IMR-90 (cell line): ENCODE measurements around the gene BSND. TPM values are rescaled to one million over a fixed set of nuclear protein-coding genes. Genes with fewer than 3 reads are reported as not detected.

Experiments used
- ATAC-seq: fragments of 200-7000 bp; cut with Tn5 transposase; 2 replicates; pipeline ENCODE4 v1.9.1; 2020; ENCODE audit warnings: low read depth, mild to moderate bottlenecking, moderate library complexity
- BruUV-seq: library from RNA; stranded (reverse); fragments of 400-500 nt; replicated peaks from 2 replicates; lab custom pipeline; 2021; lab: Mats Ljungman, UMichigan
- CTCF ChIA-PET: fragments of 300-600 bp; formaldehyde crosslinking; extraction: SDS; loops from one replicate; lab custom pipeline; 2021; ENCODE audit warnings: antibody characterized with exemption; lab: Yijun Ruan, JAX
- POLR2A ChIA-PET: fragments of 300-600 bp; sonication (Branson Sonifier 250); formaldehyde crosslinking; loops from one replicate; lab custom pipeline; 2022; ENCODE audit warnings: antibody characterized with exemption; ENCODE audit not compliant: unreplicated experiment; lab: Charles Lee
- DNase-seq: peaks from one replicate; pipeline ENCODE4 v3.0.0; 2013
- H2AFZ ChIP-seq: replicated peaks from 2 replicates; pipeline ENCODE3; 2013; ENCODE audit warnings: low read length, mild to moderate bottlenecking; ENCODE audit not compliant: poor library complexity
- H2AK5ac ChIP-seq: 2 replicates; pipeline ENCODE4 v1.6.1; 2013; ENCODE audit warnings: low read depth, low read length, inconsistent platforms
- H2AK9ac ChIP-seq: replicated peaks from 2 replicates; pipeline ENCODE3; 2013; ENCODE audit warnings: mild to moderate bottlenecking, low read depth, low read length, moderate library complexity; ENCODE audit not compliant: poor library complexity
- H2BK120ac ChIP-seq: 2 replicates; pipeline ENCODE4 v1.6.1; 2013; ENCODE audit warnings: low read depth, low read length, inconsistent platforms
- H2BK15ac ChIP-seq: 3 replicates; pipeline ENCODE4 v1.6.1; 2013; ENCODE audit warnings: low read depth, low read length, inconsistent platforms
- H2BK20ac ChIP-seq: 2 replicates; pipeline ENCODE4 v1.6.1; 2013; ENCODE audit warnings: low read depth, mild to moderate bottlenecking, inconsistent platforms, low read length, moderate library complexity
- H2BK5ac ChIP-seq: 2 replicates; pipeline ENCODE4 v1.6.1; 2013; ENCODE audit warnings: mild to moderate bottlenecking, low read depth, low read length, inconsistent platforms; ENCODE audit not compliant: poor library complexity, severe bottlenecking
- H3K14ac ChIP-seq: replicated peaks from 2 replicates; pipeline ENCODE4 v1.6.1; 2013; ENCODE audit warnings: low read depth, low read length, inconsistent platforms
- H3K18ac ChIP-seq: 2 replicates; pipeline ENCODE4 v1.6.1; 2013; ENCODE audit warnings: low read depth, low read length, control low read depth
- H3K23ac ChIP-seq: 2 replicates; pipeline ENCODE4 v1.6.1; 2013; ENCODE audit warnings: low read depth, low read length, inconsistent platforms
- H3K27ac ChIP-seq: 2 replicates; pipeline ENCODE4 v1.5.1; 2013; ENCODE audit warnings: mild to moderate bottlenecking, control low read depth, low read length; ENCODE audit not compliant: insufficient read depth
- H3K27me3 ChIP-seq: 2 replicates; pipeline ENCODE4 v1.6.1; 2013; ENCODE audit warnings: low read length; ENCODE audit not compliant: control insufficient read depth, insufficient read depth
- H3K36me3 ChIP-seq: 2 replicates; pipeline ENCODE4 v1.6.1; 2013; ENCODE audit warnings: low read length, mixed read lengths; ENCODE audit not compliant: control insufficient read depth, insufficient read depth
- H3K4ac ChIP-seq: 2 replicates; pipeline ENCODE4 v1.6.1; 2013; ENCODE audit warnings: low read depth, low read length, inconsistent platforms
- H3K4me1 ChIP-seq: 2 replicates; pipeline ENCODE4 v1.6.1; 2013; ENCODE audit warnings: low read length, mixed read lengths; ENCODE audit not compliant: control insufficient read depth, insufficient read depth
- H3K4me2 ChIP-seq: 2 replicates; pipeline ENCODE4 v1.6.1; 2013; ENCODE audit warnings: low read depth, mild to moderate bottlenecking, control low read depth, low read length, moderate library complexity
- H3K4me3 ChIP-seq: 2 replicates; pipeline ENCODE4 v1.5.1; 2013; ENCODE audit warnings: low read depth, mild to moderate bottlenecking, control low read depth, low read length, moderate library complexity; ENCODE audit not compliant: insufficient read depth
- H3K56ac ChIP-seq: 2 replicates; pipeline ENCODE4 v1.6.1; 2013; ENCODE audit warnings: low read length, inconsistent platforms; ENCODE audit not compliant: insufficient read depth; ENCODE audit errors: extremely low read depth
- H3K79me1 ChIP-seq, 2 experiments: 2 replicates each; pipeline ENCODE4 v1.6.1; 2013; ENCODE audit warnings: low read length in 2 of 2, inconsistent platforms in 1 of 2, low read depth in 1 of 2
- H3K9ac ChIP-seq: 2 replicates; pipeline ENCODE4 v1.6.1; 2013; ENCODE audit warnings: low read depth, low read length, control low read depth
- H3K9me1 ChIP-seq: 2 replicates; pipeline ENCODE4 v1.6.1; 2013; ENCODE audit warnings: low read length, inconsistent platforms; ENCODE audit not compliant: insufficient read depth
- H3K9me3 ChIP-seq: 2 replicates; pipeline ENCODE4 v1.6.1; 2013; ENCODE audit warnings: low read length; ENCODE audit not compliant: control insufficient read depth, insufficient read depth
- H4K20me1 ChIP-seq: 2 replicates; pipeline ENCODE4 v1.6.1; 2013; ENCODE audit warnings: low read length, inconsistent platforms; ENCODE audit not compliant: insufficient read depth
- H4K5ac ChIP-seq: 2 replicates; pipeline ENCODE4 v1.6.1; 2013; ENCODE audit warnings: mild to moderate bottlenecking, low read depth, low read length, control low read depth
- H4K8ac ChIP-seq, 2 experiments: 2 replicates each; pipeline ENCODE4 v1.6.1; 2013; ENCODE audit warnings: low read depth in 2 of 2, low read length in 2 of 2, control low read depth in 1 of 2, inconsistent platforms in 1 of 2
- H4K91ac ChIP-seq: 2 replicates; pipeline ENCODE4 v1.6.1; 2013; ENCODE audit warnings: low read depth, low read length, inconsistent platforms; ENCODE audit not compliant: insufficient read depth
- MXI1 ChIP-seq: IDR thresholded peaks from 2 replicates; pipeline ENCODE4 v1.6.1; 2012; ENCODE audit warnings: low read depth, mild to moderate bottlenecking, low read length, moderate library complexity, borderline replicate concordance
- WGBS, 2 experiments: methylation state at CpG; one replicate each; pipeline versions ENCODE4 v1.1.5 to v1.1.7; 2013; ENCODE audit warnings: missing lambda C conversion rate in 2 of 2; ENCODE audit not compliant: insufficient read length in 1 of 2; ENCODE audit errors: extremely low coverage in 2 of 2; 5-methylcytosine and 5-hydroxymethylcytosine counted together
- dilution Hi-C: fragments of 300-500 bp; cut with HindIII; formaldehyde crosslinking; loops from one replicate; pipeline ENCODE4 v1.14.3; 2018; ENCODE audit warnings: low sequenced_read_pairs; ENCODE audit not compliant: unreplicated experiment
- in situ Hi-C: fragments of 300-500 bp; cut with MboI; formaldehyde crosslinking; loops from 3 replicates; pipeline ENCODE4 v1.14.3; 2019; ENCODE audit warnings: low sequenced_read_pairs, inconsistent platforms, mixed read lengths
- intact Hi-C: fragments of 100-400 bp; cut with micrococcal nuclease; formaldehyde crosslinking; loops from 2 replicates; pipeline ENCODE4 v1.10.0; 2022
- polyA plus RNA-seq, 3 experiments: library from polyadenylated mRNA; depleted of rRNA; stranded (reverse); fragments of >200 nt; gene quantifications; 2 replicates each; pipeline ENCODE4 v1.2.3, GENCODE V29; 2012; ENCODE audit warnings: low replicate concordance in 1 of 3
- total RNA-seq: library from RNA; depleted of rRNA; stranded (reverse); fragments of >200 nt; gene quantifications from 2 replicates; pipeline ENCODE4 v1.2.3, GENCODE V29; 2012

The BSND gene
- total and polyA plus RNA-seq, 2 of the 4 experiments (the other 2 are of a cell fraction) = not detected

DNA sequence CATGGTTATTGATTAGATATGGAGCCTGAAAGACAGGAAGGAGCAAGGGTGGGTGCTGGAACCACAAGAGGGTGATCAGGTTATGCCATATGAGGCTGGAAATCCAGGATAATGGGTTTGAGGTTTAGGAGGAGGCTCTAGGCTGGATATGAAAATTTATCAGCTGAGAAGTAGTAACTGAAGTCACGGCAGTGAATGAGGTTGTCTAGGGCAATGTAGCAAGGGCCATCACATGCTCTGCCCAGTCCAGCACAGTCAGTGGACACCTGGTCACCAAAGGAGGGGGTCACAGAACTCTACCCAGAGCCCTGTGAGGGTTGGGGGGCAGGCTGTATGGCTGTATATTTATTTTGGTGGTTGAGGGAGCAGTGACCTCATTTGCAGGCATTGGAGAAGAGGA lies 28.9 kb upstream of the BSND start:
- ATAC-seq (no peak), DNase-seq (no peak)
- Histone ChIP-seq H3K9ac (no peak overlapping the region), H3K14ac (no peak overlapping the region), H3K9me1 (peaks cover 8% of the 10 kb centered on the region; the same call in 1 of the 2 replicates), H2AK9ac (no peak overlapping the region), H3K23ac (no peak overlapping the region), H4K91ac (no peak overlapping the region), H2BK20ac (no peak overlapping the region), H2AFZ (no peak overlapping the region), H4K8ac (no peak overlapping the region), H4K5ac (no peak overlapping the region), H4K20me1 (no peaks in the 10 kb centered on the region), H2AK5ac (no peak overlapping the region), H3K4ac (no peak overlapping the region), H2BK15ac (no peak overlapping the region), H3K36me3 (no peaks in the 10 kb centered on the region), H2BK120ac (no peak overlapping the region), H2BK5ac (no peak overlapping the region), H3K4me2 (no peak overlapping the region), H3K27me3 (peaks cover 9% of the 10 kb centered on the region), H3K79me1 (no peaks in the 10 kb centered on the region), H3K18ac (no peak overlapping the region), H3K27ac (no peak overlapping the region), H3K4me1 (peaks cover 2% of the 10 kb centered on the region), H3K4me3 (no peak overlapping the region), H3K9me3 (no peaks in the 10 kb centered on the region), H3K56ac (no peak overlapping the region)
- intact Hi-C loops = no loop called here
- CTCF ChIA-PET = no interaction called here
- in situ Hi-C loops = no loop called here
- no peak for TF ChIP-seq MXI1
- no CpG with 5 or more reads among the region's 1 CpG for WGBS, 2 experiments
- BruUV-seq = no TSS peak
- POLR2A ChIA-PET = no interaction called here
- dilution Hi-C loops = no loop called here
